HepG2 (cell line): ENCODE results near the gene E2F3. TPM values are rescaled to one million over a fixed set of nuclear protein-coding genes. Genes with fewer than 3 reads are reported as not detected.

Source experiments
- BRCA1 ChIP-seq: sonication (generic); formaldehyde crosslinking; IDR thresholded peaks from 2 replicates; pipeline ENCODE4 v1.4.0; 2020; ENCODE audit warnings: missing genetic modification reagents
- CBFB ChIP-seq: sonication (generic); formaldehyde crosslinking; IDR thresholded peaks from 2 replicates; pipeline ENCODE4 v1.4.0; 2020; ENCODE audit warnings: missing genetic modification reagents
- EP300 ChIP-seq, 3 experiments: sonication (generic) in 1 of 3; formaldehyde crosslinking in 1 of 3; IDR thresholded peaks; 2 replicates each; pipeline versions ENCODE4 v1.5.1 to v1.6.1; 2011 to 2020; ENCODE audit warnings: low read depth in 2 of 3, low read length in 2 of 3, borderline replicate concordance in 1 of 3, improper control_type of control experiment in 1 of 3, mild to moderate bottlenecking in 1 of 3, missing genetic modification reagents in 1 of 3, moderate library complexity in 1 of 3
- NPAS2 ChIP-seq: sonication (generic); formaldehyde crosslinking; IDR thresholded peaks from 2 replicates; pipeline ENCODE4 v1.8.0; 2022; ENCODE audit warnings: mild to moderate bottlenecking, missing genetic modification reagents, borderline replicate concordance
- POLR2G ChIP-seq: fragments of 200-400 bp; formaldehyde crosslinking; IDR thresholded peaks from 2 replicates; pipeline ENCODE4 v1.6.1; 2018; ENCODE audit warnings: mild to moderate bottlenecking, low read depth, low read length, moderate library complexity
- RORA ChIP-seq: sonication (generic); formaldehyde crosslinking; IDR thresholded peaks from 2 replicates; pipeline ENCODE4 v1.5.0; 2020; ENCODE audit warnings: mild to moderate bottlenecking, missing genetic modification reagents, moderate library complexity
- SMARCE1 ChIP-seq: fragments of 450-650 bp; IDR thresholded peaks from 2 replicates; pipeline ENCODE4 v1.6.1; 2017; ENCODE audit warnings: borderline replicate concordance
- SMC3 ChIP-seq: IDR thresholded peaks from 2 replicates; pipeline ENCODE4 v1.6.1; 2011; ENCODE audit warnings: low read length, improper control_type of control experiment
- STAG1 ChIP-seq: sonication (generic); formaldehyde crosslinking; IDR thresholded peaks from 2 replicates; pipeline ENCODE4 v1.4.0; 2020; ENCODE audit warnings: missing genetic modification reagents
- TCF7L2 ChIP-seq: IDR thresholded peaks from 2 replicates; pipeline ENCODE4 v1.6.1; 2011; ENCODE audit warnings: mild to moderate bottlenecking, low read depth, low read length, moderate library complexity
- YEATS2 ChIP-seq: sonication (generic); formaldehyde crosslinking; IDR thresholded peaks from 2 replicates; pipeline ENCODE4 v1.4.0; 2020; ENCODE audit warnings: missing genetic modification reagents, borderline replicate concordance
- ZFP1 ChIP-seq: IDR thresholded peaks from 2 replicates; pipeline ENCODE4 v1.6.1; 2016
- ZNF260 ChIP-seq: sonication (generic); formaldehyde crosslinking; IDR thresholded peaks from 2 replicates; pipeline ENCODE4 v1.4.0; 2020; ENCODE audit warnings: missing genetic modification reagents, low read depth, mild to moderate bottlenecking, borderline replicate concordance
- ZNF3 ChIP-seq: IDR thresholded peaks from 2 replicates; pipeline ENCODE4 v1.7.0; 2017; ENCODE audit warnings: inconsistent platforms
- ZNF563 ChIP-seq: sonication (generic); formaldehyde crosslinking; IDR thresholded peaks from 2 replicates; pipeline ENCODE4 v1.8.0; 2022; ENCODE audit warnings: mild to moderate bottlenecking, moderate library complexity, missing genetic modification reagents
- ZNF724P ChIP-seq: sonication (generic); formaldehyde crosslinking; IDR thresholded peaks from 2 replicates; pipeline ENCODE4 v1.8.0; 2022; ENCODE audit warnings: missing genetic modification reagents, borderline replicate concordance
- ZNF788 ChIP-seq: sonication (generic); formaldehyde crosslinking; IDR thresholded peaks from 2 replicates; pipeline ENCODE4 v1.5.0; 2020; ENCODE audit warnings: mild to moderate bottlenecking, missing genetic modification reagents, borderline replicate concordance
- polyA plus RNA-seq, 8 experiments: library from polyadenylated mRNA; depleted of rRNA in 3 of 8; stranded (reverse) in 7 of 8; unstranded in 1 of 8; fragments of >200 nt; fragmentation: Illumina TruSeq in 4 of 8; extraction: Trizol in 4 of 8; gene quantifications; 2 replicates each; pipeline versions ENCODE4 v1.2.1 to v1.2.3, GENCODE V29; 2011 to 2016; ENCODE audit warnings: low read depth in 4 of 8, missing spikeins in 1 of 8, mixed read lengths in 1 of 8; ENCODE audit not compliant: insufficient read depth in 1 of 8
- total RNA-seq, 5 experiments: library from RNA; depleted of rRNA; stranded (reverse); fragments of >200 nt; fragmentation: Illumina TruSeq; extraction: Trizol; gene quantifications; 2 replicates each; pipeline ENCODE4 v1.2.3, GENCODE V29; 2016; ENCODE audit warnings: low read depth in 1 of 5
- TF ChIP-seq, protein P1 (sequence below): sonication (generic); formaldehyde crosslinking; IDR thresholded peaks from 2 replicates; pipeline ENCODE4 v1.5.1; 2020; ENCODE audit warnings: missing genetic modification reagents, mild to moderate bottlenecking, borderline replicate concordance
- TF ChIP-seq, protein P2 (sequence below): sonication (generic); formaldehyde crosslinking; IDR thresholded peaks from 2 replicates; pipeline ENCODE4 v1.4.0; 2020; ENCODE audit warnings: missing genetic modification reagents, mild to moderate bottlenecking, borderline replicate concordance
- TF ChIP-seq, protein P3 (sequence below): sonication (generic); formaldehyde crosslinking; IDR thresholded peaks from 2 replicates; pipeline ENCODE4 v1.8.1; 2023; ENCODE audit warnings: mild to moderate bottlenecking, missing genetic modification reagents, borderline replicate concordance
- TF ChIP-seq, protein P4 (sequence below): IDR thresholded peaks from 2 replicates; pipeline ENCODE4 v1.4.0; 2020; ENCODE audit warnings: mild to moderate bottlenecking, missing genetic modification reagents

The E2F3 gene
- total and polyA plus RNA-seq, 2 of the 13 experiments (the other 11 are each of a cell fraction or from before 2014, with no cell fraction given) = 8.5 to 12.7 TPM

DNA sequence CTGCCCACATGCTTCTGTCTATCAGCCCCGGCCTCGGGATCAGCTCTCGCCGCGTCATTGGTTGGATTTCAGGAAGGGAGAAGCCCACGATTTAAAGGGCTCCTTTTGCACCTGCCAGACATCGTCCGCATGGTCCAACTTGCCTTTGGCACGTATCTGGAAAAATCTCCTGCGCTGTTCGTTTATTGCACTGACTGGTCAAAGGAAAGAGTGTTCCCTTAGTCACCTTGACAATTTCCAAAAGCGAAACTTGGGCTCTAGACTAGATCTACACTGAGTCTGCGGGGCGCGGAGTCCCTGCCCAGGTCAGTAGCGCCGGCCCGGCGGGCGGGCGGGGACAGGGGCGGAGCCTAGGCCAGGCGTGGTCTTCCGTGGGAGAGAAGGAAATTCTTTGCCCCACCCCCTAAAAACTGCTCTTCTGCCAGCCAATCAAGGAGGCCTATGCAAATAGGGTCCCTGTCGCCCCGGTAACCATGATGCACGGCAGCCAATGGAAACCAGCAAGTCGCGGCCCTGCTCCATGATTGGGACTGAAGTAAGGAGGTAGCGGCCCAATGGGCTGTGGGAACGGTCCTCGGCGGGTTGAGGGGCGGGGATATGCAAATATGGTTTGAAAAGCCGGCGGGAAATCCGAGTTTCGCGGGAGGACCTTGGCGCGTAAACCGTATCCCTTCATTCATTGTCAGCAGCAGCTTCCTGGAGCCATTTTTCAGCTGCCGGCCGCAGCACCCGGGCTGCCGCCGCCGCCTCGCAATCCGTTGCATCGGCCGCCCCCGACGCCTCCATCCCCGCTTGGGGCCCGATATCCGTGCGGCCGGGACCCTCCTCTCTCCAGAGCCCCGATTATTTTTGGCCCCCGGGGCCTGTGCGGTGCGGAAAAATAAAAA, at the start of gene E2F3 (continued):
- TF ChIP-seq ZNF724P = peak; percentile 96; the same call in 1 of the 2 replicates
- peak; percentile 95 for TF ChIP-seq POLR2G
- no peak for TF ChIP-seq TCF7L2
- no peak for TF ChIP-seq SMARCE1
- TF ChIP-seq CBFB = peak; percentile 56; the same call in 1 of the 2 replicates
- TF ChIP-seq ZFP1 (CRISPR knock-in tag) = no peak
- TF ChIP-seq BRCA1 (CRISPR knock-in tag) = peak; percentile 99
- no peak for TF ChIP-seq SMC3
- no peak for TF ChIP-seq NPAS2
- TF ChIP-seq RORA (CRISPR knock-in tag) = no peak
- no peak for TF ChIP-seq STAG1 (CRISPR knock-in tag)
- TF ChIP-seq, protein P1, sequence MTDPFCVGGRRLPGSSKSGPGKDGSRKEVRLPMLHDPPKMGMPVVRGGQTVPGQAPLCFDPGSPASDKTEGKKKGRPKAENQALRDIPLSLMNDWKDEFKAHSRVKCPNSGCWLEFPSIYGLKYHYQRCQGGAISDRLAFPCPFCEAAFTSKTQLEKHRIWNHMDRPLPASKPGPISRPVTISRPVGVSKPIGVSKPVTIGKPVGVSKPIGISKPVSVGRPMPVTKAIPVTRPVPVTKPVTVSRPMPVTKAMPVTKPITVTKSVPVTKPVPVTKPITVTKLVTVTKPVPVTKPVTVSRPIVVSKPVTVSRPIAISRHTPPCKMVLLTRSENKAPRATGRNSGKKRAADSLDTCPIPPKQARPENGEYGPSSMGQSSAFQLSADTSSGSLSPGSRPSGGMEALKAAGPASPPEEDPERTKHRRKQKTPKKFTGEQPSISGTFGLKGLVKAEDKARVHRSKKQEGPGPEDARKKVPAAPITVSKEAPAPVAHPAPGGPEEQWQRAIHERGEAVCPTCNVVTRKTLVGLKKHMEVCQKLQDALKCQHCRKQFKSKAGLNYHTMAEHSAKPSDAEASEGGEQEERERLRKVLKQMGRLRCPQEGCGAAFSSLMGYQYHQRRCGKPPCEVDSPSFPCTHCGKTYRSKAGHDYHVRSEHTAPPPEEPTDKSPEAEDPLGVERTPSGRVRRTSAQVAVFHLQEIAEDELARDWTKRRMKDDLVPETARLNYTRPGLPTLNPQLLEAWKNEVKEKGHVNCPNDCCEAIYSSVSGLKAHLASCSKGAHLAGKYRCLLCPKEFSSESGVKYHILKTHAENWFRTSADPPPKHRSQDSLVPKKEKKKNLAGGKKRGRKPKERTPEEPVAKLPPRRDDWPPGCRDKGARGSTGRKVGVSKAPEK (CRISPR knock-in tag) = no peak
- TF ChIP-seq, protein P2, sequence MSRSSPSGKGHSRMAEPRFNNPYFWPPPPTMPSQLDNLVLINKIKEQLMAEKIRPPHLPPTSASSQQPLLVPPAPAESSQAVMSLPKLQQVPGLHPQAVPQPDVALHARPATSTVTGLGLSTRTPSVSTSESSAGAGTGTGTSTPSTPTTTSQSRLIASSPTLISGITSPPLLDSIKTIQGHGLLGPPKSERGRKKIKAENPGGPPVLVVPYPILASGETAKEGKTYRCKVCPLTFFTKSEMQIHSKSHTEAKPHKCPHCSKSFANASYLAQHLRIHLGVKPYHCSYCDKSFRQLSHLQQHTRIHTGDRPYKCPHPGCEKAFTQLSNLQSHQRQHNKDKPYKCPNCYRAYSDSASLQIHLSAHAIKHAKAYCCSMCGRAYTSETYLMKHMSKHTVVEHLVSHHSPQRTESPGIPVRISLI = no peak
- no peak; the same call in 1 of the 2 replicates for TF ChIP-seq ZNF3
- peak; percentile 87 for TF ChIP-seq ZNF788 (CRISPR knock-in tag)
- TF ChIP-seq, protein P3, sequence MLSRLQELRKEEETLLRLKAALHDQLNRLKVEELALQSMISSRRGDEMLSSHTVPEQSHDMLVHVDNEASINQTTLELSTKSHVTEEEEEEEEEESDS (CRISPR knock-in tag) = peak; percentile 93; the same call in 1 of the 2 replicates
- TF ChIP-seq, protein P4, sequence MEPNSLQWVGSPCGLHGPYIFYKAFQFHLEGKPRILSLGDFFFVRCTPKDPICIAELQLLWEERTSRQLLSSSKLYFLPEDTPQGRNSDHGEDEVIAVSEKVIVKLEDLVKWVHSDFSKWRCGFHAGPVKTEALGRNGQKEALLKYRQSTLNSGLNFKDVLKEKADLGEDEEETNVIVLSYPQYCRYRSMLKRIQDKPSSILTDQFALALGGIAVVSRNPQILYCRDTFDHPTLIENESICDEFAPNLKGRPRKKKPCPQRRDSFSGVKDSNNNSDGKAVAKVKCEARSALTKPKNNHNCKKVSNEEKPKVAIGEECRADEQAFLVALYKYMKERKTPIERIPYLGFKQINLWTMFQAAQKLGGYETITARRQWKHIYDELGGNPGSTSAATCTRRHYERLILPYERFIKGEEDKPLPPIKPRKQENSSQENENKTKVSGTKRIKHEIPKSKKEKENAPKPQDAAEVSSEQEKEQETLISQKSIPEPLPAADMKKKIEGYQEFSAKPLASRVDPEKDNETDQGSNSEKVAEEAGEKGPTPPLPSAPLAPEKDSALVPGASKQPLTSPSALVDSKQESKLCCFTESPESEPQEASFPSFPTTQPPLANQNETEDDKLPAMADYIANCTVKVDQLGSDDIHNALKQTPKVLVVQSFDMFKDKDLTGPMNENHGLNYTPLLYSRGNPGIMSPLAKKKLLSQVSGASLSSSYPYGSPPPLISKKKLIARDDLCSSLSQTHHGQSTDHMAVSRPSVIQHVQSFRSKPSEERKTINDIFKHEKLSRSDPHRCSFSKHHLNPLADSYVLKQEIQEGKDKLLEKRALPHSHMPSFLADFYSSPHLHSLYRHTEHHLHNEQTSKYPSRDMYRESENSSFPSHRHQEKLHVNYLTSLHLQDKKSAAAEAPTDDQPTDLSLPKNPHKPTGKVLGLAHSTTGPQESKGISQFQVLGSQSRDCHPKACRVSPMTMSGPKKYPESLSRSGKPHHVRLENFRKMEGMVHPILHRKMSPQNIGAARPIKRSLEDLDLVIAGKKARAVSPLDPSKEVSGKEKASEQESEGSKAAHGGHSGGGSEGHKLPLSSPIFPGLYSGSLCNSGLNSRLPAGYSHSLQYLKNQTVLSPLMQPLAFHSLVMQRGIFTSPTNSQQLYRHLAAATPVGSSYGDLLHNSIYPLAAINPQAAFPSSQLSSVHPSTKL (CRISPR knock-in tag) = peak; percentile 29
- TF ChIP-seq ZNF563 (CRISPR knock-in tag) = peak; percentile 66; the same call in 1 of the 2 replicates
- TF ChIP-seq EP300 (IDR thresholded peaks at IDR 0.05; ENCODE audit: low read depth in 2 of 2, low read length in 2 of 2) = no peak
- TF ChIP-seq EP300 (CRISPR knock-in tag; IDR thresholded peaks at IDR 0.05; ENCODE audit: borderline replicate concordance) = no peak
- TF ChIP-seq ZNF260 (CRISPR knock-in tag) = no peak
- TF ChIP-seq YEATS2 (CRISPR knock-in tag) = peak; percentile 99
